GM12801 (cell line): ENCODE measurements around the gene BCAS3.

Source experiments
- CTCF ChIP-seq: IDR thresholded peaks from one replicate; pipeline ENCODE4 v1.5.1; 2011; ENCODE audit warnings: control low read depth; ENCODE audit not compliant: insufficient read length; ENCODE audit errors: extremely low read depth

BCAS3 gene

GRCh38 chr17:60926466-60927183, 249.0 kb downstream of the BCAS3 start:
- TF ChIP-seq CTCF, result no peak

- no peak for TF ChIP-seq CTCF
These were observed 256.1 kb downstream of the BCAS3 start for GRCh38 chr17:60933739-60934138.

DNA sequence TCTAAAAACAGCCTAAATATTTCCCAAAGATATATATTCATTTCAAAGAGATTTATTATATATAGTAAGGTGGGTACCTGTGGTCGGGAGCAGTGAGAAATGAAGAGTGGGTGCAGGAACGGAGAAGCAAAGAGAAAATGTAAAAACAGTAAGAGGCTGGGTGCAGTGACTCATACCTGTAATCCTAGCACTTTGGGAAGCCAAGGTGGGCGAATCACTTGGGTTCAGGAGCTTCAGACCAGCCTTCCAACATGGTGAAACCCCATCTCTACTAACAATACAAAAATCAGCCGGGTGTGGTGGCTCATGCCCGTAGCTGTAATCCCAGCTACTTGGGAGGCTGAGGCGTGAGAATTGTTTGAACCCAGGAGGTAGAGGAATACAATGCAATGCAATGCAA, 257.1 kb downstream of the BCAS3 start:
- TF ChIP-seq CTCF, result no peak

DNA sequence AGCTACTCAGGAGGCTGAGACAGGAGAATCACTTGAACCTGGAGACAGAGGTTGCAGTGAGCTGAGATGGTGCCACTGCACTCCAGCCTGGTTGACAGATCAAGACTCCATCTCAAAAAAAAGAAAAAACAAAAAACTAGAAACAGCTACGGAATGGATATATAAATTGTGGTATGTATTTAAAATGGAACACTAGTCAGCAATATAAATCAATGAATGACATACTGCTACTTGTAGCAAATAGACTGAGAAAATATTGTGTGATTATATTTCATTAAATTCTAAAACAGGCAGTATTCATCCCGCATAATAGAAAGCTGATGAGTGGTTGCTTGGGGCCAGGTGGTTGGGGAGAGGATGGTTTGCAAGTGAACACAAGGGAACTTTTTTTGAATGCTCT, 261.7 kb downstream of the BCAS3 start:
- no peak for TF ChIP-seq CTCF

- no peak for TF ChIP-seq CTCF
These were observed 263.4 kb downstream of the BCAS3 start for GRCh38 chr17:60941028-60941427.

DNA sequence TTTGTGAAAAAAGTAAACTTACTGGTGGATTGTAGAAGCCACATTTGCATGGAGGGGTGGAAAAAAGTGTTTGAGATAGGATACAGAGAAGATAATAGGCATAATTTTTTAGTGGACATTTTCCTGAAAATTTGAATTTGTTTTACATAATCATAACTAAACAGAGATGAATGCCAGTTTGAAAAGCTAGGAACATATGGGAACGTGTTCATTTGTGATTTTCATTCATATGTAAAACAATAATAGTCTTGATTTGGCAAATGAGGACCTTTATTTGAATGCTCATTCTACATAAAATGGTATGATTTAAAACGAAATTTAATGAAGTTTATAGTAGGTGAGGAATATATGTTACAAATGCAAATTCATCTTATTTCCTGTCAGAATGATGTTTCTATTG, 263.9 kb downstream of the BCAS3 start:
- TF ChIP-seq CTCF, result no peak

DNA sequence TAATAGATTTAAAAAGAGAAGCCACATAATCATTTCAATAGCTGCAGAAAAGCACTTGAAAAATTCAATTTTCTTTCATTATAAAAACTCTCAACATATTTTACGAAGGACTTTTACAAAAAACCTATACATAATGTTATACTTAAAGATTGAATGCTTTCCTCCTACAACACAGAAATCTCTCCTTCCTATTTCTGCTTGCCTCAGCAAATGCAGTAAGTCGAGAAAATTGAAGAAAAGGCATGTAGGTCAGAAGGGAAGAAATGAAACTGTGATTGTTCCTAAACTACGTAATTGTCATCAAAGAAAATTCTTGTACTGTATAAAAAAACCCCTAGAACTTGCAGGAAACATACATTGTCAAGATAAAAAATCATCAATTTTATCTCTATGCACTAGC, 267.1 kb downstream of the BCAS3 start:
- TF ChIP-seq CTCF, result no peak
